ENCODE measurements around the gene FRK.
"Not testable (repeated sequence)": the region's sequence is repeated elsewhere in the genome, so short reads cannot be mapped to it uniquely, and the experiment has no call there.

FRK gene

GRCh38 chr6:115934145-115934544 lies 126.5 kb downstream of the FRK start:
- no peak for FAIRE-seq

GRCh38 chr6:115932481-115932880 lies 128.2 kb downstream of the FRK start:
- no peak for FAIRE-seq

DNA sequence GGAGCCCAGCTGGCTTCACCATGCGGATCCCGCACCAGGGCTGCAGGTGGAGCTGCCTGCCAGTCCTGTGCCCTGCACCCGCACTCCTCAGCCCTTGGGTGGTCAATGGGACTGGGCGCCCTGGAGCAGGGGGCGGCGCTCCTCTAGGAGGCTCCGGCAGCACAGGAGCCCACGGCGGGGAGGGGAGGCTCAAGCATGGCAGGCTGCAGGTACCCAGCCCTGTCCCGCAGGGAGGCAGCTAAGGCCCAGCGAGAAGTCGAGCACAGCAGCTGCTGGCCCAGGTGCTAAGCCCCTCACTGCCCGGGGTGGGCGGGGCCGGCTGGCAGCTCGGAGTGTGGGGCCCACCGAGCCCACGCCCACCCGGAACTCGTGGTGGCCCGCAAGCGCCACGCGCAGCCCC lies 132.7 kb downstream of the FRK start:
- not testable (repeated sequence) for FAIRE-seq

GRCh38 chr6:115922971-115923370 lies 137.7 kb downstream of the FRK start:
- FAIRE-seq = no peak

GRCh38 chr6:115914098-115914497 lies 146.6 kb downstream of the FRK start:
- no peak for FAIRE-seq

GRCh38 chr6:115909923-115910546 lies 150.7 kb downstream of the FRK start:
- no peak for FAIRE-seq

DNA sequence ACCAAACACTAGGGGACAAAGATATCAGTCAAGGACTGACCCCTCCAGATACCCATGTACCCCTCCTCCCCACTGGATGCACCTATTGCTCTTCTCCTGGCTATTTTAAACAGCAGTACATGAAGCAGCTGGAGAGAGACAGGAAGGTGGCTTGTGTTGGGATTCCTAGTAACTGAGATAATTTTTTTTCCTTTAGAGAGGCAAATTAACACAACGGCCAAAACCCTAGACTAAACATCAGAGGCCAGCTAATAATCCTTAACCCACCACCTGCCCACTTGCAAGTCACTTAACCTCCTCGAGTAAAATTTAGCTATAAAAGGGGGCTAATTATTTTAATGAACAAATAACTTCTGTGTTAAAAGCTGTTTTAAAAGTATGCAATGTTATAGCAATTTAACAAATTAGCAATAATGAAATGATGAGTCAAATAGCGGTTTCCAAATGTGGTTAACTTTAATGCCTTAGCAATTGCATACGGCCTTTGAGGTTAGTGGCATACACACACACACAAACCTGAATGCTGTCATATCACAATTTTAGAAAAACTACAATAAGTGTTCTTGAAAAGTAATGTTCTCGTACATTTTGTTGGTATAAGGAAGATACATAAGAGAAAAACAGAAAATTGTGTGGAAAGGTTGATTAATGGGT lies 151.7 kb downstream of the FRK start:
- no peak for FAIRE-seq

DNA sequence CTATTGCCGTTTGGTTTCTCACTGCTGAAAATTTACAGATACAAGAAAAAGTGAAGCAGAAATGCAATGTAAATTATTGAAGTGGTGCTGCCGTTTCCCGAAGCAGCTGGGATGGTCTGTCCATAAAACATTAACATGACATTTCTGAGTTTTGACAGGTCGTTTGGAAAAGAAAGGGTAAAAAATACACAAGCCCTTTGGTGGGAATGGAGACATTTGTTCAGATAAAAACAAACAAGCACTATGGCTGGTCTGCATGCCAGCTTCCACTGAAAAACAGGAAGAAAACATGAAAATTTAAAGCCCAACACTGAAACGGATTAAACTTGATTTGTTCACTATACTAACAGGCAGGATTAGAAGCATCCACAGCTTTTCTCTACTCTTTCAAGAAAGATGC lies 155.2 kb downstream of the FRK start:
- no peak for FAIRE-seq

DNA sequence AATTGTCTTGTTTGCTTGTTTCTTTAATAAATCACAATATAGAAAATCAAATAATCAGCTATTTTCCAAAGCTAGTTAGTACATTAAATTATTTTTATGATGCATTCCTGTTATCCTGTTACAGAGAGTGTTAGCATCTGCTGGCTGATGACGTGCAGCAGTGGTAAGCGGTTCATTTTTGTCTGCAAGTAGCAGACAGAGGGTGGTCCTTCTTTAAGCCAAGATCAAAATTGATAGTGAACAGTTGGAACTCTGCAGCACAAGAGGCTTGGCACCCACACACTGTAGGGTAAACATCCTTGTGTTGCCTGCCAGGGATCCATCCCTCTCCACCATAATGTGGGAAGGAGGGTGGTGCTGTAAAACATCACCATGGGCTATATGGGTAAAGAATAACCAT lies 158.3 kb downstream of the FRK start:
- FAIRE-seq = no peak

- FAIRE-seq = no peak
These were observed 158.8 kb downstream of the FRK start for GRCh38 chr6:115901896-115902295.

DNA sequence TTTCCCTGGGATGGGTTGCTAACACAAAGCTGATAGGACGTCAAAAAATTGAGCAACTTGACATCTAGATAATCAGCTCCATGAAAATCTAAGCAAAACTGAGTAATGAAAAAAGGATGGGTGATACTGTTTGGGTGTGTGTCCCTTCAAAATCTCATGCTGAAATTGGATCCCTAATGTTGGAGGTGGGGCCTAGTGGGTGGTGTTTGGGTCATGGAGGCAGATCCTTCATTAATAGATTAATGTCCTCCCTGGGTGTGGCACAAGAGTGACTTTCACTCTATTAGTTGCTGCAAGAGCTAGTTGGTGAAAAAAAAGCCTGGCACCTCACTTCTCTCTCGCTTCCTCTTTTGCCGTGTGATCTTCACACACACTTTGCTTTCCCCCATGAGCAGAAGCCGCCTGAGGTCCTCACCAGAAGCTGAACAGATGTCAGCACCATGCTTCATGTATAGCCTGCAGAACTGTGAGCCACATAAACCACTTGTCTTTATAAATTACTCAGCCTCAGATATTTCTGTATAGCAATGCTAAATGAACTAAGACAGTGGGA lies 160.9 kb downstream of the FRK start:
- FAIRE-seq = no peak

- FAIRE-seq = no peak
These were observed 162.4 kb downstream of the FRK start for GRCh38 chr6:115898246-115898645.

- peak; percentile 66 for FAIRE-seq
These were observed 164.1 kb downstream of the FRK start for GRCh38 chr6:115896538-115897129.

DNA sequence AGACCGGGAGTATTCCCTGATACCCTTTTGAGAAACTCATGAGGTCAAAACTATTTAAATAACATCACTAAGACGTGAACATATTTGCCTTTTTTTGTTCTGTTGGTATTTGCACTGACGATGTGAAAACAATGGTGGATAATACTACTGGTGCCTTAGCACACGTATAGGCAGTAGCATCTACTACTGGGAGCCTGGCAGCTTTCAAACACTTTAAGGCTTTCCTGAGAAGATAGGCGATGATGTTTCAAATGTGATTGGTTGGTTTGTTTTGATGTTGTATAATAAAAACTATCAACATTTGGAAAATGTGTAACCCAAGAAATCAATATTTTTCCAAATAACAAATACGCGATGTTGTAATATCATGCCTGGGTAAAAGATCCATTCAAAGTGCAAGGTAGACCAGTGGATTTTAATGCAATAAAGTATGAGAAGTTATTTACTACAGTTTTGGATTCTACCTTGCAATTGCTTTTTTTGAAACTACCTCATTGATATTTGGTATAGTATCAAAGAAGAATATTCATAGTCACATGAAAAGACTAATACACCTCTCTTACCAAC lies 166.2 kb downstream of the FRK start:
- FAIRE-seq = no peak

DNA sequence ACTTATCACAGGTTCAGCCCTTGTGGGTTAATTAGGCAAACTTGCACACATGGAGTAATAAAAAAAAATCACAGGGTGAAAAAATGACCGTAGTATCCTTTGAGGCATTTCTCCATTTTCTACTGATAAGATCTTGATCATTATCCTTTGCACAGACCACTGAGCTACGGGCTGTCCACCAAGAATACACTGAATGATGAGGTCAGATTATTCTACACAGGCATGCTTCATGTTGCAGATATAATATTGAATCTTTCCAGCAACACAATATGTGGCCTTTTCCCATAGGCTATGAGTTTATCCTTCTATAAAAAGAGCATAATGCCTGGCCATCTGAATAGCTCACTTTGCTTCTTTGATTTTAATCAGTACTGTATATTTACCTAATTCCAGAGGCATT lies 168.9 kb downstream of the FRK start:
- FAIRE-seq = no peak

DNA sequence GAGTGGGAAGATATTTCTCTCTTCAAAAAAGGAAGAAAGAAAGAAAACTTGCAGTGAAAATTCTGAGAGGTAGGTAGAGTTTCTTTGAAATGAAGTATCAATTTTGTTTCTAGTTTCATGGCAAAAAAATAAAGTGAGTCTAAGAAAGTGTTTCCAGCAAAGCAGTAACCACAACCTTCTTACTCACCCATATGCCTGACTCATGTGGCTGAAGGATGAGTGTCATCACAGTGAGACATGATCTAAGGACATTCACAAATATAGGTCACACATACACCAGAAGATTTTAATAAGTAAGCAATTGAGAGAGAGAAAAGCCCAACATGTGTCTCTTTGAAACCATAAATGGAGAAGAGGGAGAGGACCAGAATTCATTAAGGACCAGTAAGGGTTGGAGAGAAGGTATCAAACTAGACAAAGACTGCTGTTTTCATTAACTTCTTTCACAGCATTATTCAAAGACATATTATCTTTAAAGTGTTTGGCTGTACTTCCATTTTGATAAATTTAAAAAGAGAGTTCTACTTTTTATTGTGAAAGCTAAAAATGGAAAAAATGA lies 169.5 kb downstream of the FRK start:
- FAIRE-seq = no peak

DNA sequence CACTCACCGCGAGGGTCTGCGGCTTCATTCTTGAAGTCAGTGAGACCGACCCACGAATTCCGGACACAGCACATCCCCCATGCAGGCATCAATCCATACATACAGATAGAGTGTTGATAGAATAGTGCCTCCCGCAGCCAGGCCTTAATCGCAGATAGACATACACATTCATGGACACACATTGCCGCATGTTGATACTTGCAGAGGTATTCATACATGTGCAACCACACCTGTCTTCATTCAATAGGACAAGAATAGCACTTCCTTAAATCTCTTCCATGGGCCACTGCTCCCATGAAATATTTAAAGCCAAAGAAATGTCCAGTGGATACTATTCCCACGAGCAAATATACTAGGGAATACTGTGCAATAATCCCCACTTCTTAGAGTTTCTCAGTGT lies 170.5 kb downstream of the FRK start:
- FAIRE-seq = no peak

DNA sequence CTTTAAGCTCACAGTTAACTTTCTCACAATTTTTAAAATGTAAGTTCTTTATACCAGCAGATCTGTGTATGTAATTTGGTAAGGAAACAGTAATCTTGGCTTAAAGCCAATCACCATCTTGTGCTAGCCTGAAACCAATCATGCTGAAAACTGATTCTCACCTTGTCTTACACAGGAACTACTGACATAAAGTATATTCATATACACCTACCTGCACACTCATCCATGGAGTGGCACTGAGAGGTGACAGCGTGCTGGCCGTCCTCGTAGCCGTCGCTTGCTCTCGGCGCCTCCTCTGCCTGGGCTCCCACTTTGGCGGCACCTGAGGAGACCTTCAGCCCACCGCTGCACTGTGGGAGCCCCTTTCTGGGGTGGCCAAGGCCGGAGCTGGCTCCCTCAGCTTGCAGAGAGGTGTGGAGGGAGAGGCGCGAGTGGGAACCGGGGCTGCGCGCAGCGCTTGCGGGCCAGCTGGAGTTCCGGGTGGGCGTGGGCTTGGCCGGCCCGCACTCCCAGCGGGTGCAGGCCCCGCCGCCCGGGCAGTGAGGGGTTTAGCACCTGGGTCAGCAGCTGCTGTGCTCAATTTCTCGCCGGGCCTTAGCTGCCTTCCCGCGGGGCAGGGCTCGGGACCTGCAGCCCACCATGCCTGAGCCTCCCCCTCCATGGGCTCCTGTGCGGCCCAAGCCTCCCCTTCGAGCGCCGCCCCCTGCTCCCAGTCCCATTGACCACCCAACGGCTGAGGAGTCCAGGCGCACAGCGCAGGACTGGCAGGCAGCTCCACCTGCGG lies 171.8 kb downstream of the FRK start:
- FAIRE-seq = not testable (repeated sequence)

GRCh38 chr6:115887891-115888290 lies 172.8 kb downstream of the FRK start:
- no peak for FAIRE-seq

DNA sequence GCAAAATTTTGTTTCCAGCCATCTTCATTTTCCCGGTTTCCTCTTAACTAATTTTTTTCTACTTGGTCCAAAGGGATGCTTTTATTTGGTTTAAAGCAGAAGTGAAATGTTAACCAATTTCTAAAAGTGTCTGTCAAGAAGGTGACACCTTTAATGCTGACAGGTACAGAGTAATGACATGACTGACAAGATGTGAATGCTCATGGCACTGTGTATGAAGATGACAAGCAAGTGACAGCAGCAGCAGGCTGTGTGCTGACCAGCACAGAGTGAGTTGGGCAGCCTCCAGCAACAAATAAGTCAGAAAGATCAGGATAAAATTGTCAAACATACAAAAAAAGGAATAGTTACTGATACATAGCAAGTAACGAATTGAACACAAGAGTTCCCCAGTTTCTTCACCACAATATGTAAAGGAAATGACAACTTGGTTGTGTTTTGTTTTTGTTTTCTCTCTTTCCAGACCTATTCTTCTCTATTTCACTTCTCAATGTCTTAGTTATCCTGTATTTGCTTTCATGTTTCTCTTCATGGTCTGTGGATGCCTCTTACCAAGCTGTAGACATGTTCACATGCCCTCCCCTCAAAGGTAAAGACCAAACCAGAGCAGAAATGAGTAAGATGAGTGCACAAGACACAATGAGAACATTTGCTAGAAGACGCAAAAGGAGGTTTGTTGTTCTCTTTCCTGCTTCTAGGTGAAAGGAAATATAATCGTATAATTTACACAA lies 174.9 kb downstream of the FRK start:
- FAIRE-seq = no peak

- no peak for FAIRE-seq
These were observed 177.9 kb downstream of the FRK start for GRCh38 chr6:115882771-115883170.

- no peak for FAIRE-seq
These were observed 178.5 kb downstream of the FRK start for GRCh38 chr6:115882174-115882573.

All from TTC549 (cell line).